HT-29 (cell line): ENCODE measurements around the gene KIAA0930. TPM values are rescaled to one million over a fixed set of nuclear protein-coding genes. Genes with fewer than 3 reads are reported as not detected.

Source experiments
- DNase-seq: peaks from one replicate; pipeline ENCODE4 v3.0.0-alpha.2; 2015; ENCODE audit warnings: low spot score
- total RNA-seq: library from RNA; depleted of rRNA; stranded (reverse); fragments of >200 nt; shearing (Covaris generic); gene quantifications from 2 replicates; pipeline ENCODE4 v1.2.3, GENCODE V29; 2014

KIAA0930 gene
- total RNA-seq, 1 experiment from 2014 or later, result 43.2 TPM

DNA sequence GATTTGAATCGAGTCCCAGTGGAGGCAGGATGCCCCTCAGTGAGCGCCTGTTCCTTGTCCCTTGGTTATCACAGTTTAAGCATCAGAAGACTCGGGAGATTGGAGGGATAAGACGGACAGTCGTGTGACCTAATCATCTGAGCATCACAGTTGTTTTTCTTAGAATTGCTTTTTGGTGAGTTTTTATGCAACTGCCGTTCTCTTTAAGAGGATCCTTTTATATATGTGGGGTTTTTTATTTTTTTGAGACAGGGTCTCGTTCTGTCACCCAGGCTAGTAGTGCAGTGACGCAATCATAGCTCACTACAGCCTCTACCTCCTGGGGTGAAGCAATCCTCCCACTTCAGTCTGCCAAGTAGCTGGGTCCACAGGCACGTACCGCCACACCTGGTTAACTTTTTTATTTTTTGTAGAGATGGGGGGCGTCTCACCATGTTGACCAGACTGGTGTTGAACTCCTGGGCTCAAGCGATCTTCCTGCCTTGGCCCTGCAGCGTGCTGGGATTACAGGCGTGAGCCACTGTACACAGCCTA, 60.5 kb downstream of the KIAA0930 start:
- no peak for DNase-seq

DNA sequence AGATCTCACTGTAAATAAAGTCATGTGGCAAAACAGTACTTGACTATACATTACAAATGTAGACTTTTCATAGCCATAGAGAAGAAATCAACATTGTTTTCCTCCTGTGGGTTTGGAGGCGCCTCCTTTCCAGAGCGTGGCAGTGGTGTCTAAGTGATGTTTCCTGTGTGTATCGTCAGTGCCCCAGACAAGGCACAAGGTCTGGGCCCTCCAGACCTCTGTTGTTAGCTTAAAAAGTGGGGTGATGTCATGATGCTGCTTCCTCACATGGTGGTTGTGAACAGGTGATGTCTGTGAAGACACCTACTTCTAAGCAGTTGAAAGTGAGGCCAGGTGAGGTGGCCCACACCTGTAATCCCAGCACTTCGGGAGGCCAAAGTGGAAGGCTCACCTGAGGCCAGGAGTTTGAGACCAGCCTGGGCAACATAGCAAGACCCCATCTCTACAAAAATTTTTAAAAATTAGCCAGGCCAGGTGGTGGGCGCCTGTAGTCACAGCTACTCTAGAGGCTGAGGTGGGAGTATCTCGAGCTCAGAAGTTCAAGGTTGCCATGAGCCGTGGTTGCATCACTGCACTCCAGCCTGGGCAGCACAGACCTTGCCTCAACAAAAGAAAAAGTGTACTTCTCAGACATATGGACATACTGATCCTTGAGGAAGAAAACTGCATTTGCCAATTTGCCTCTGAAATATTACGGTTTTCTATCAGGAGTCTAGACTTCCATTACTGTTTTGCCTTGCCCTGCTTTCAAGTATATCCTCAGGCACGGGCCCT, 61.2 kb downstream of the KIAA0930 start:
- no peak for DNase-seq

DNA sequence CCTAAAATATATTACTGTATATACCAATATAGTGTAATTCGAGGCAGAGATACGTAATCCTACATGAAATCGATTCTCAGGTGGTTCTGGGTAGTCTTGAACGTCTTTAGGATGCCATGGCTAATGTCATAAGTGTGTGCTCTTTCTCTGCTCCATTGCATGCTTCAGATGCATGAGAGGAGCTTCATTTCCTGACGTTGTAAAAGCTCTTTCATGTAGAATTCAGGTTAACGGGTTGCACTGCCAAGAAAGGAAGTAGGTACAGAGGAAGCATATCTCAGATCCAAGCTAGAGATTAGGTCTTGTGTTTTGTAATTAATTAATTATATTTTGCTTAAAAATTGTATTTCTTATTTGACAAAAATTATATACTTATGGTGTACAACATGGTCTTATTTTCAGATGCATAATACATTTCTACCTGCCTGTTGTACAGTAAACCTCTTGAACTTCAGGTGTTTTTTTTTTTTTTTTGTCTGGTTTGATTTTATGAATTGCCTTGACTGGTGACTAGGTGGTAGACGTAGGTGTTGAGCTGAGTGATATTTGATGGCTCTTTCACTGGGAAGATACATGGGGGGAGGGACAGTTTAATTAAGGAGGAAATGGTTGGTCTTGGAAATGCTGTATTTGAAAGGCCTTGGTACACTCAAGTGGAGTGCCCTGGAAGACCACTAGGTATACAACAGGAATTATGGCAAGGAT, 67.7 kb downstream of the KIAA0930 start:
- DNase-seq, result no peak

DNA sequence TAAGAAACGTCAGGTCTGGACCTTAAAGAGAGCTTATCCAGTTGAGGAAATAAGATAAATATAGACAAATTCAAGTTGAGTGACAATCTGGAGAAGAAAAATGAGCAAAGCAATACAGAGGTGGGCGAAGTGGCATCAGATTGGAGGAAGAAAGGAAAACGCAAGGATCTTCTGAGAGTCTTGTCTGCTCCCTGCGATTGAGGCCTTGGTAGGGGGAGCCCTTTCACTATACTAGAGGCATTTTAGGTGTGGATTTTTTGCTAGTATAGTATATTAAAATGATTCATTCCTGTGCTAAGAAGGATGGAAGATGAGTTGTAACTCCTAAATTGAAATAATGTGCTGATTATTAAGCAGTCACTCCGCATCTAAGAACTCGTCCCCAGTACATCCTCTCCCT, 68.9 kb downstream of the KIAA0930 start:
- DNase-seq, result no peak

DNA sequence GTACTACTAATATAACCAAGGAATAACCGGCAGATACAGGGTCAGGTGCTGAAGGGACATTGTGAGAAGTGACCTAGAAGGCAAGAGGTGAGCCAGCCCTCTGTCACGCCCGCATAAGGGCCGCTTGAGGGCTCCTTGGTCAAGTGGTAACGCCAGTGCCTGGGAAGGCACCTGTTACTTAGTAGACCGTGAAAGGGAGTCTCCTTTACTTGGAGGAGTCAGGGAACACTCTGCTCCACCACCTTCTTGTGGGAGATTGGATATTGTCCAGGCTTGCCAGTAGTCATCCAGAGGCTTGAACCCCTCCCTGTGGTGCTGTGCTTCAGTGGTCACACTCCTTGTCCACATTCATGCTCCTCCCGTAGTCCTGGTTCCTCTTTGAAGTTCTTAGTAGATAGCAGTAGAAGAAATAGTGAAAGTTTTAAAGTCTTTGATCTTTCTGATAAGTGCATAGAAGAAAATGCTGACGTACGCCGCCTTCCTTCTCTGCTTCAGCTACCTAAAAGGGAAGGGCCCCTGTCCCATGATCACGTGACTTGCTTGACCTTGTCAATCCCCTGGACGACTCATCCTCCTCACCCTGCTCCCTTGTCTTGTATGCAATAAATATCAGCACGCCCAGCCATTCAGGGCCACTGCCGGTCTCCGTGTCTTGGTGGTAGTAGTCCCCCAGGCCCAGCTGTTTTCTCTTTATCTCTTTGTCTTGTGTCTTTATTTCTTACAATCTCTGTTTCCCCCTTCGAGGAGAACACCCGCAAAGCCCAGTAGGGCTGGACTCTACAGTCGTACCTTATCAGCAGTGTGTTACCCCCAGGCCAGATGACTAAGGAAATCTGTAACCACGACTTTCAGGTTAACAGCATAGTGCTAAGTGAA, 70.9 kb downstream of the KIAA0930 start:
- DNase-seq, result no peak

DNA sequence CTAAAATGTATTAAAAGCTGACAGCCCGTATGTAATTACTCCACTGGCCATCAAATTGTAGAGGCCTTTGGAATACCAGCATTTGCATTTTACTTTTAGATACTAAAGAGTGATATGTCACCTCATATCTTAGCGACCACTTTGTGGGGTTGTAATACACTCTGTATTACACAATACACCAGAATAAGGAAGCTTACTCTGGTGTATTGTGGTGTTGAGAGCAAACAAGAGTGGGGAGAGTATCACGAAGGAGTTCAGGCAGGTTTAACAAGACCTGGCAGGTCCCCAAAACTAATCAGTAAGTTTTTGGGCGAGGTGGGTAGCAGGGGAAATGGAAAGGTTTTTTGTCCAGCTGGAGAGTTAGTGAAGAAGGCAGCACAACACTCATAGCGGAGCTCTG, 73.8 kb downstream of the KIAA0930 start:
- no peak for DNase-seq

DNA sequence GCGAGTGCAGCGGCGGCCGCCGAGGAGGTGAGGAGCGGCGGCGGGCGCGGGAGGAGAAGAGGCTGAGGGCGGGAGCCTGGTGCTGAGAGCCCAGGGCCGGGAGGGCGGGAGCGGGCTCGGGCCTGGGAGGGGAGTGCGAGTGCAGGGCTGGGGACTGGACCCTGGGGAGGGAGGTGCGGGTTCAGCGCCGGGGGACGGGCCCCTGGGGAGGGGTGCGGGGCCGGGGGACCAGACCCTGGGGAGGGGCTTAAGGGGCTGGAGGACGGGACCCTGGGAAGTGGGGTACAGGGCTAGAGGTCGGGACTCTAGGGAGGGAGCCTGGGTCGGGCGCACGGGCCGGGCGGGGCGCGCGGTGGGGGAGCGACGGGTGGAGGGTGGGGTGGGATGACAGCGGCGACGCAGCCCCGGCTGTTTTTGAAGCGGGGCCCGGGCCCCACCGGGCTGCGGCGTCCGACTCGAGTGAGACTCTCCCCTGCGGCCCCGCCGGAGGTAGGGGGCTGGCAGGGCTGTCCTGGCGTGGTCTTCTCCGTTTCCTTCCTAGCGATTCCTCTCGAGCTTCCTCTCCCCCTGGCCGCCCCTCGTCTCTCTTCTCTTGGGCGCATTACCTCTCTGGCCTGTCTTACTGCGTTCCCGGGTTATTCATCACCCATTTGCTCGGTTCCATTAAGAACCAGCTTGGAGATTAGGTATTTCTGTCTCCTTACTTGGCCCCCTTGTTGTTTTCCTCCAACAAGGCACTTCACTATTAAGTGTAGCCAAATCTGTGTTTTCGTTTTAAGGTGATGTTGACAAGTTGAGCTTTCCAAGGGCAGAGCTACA, 76.2 kb downstream of the KIAA0930 start:
- peak; percentile 7 for DNase-seq

DNA sequence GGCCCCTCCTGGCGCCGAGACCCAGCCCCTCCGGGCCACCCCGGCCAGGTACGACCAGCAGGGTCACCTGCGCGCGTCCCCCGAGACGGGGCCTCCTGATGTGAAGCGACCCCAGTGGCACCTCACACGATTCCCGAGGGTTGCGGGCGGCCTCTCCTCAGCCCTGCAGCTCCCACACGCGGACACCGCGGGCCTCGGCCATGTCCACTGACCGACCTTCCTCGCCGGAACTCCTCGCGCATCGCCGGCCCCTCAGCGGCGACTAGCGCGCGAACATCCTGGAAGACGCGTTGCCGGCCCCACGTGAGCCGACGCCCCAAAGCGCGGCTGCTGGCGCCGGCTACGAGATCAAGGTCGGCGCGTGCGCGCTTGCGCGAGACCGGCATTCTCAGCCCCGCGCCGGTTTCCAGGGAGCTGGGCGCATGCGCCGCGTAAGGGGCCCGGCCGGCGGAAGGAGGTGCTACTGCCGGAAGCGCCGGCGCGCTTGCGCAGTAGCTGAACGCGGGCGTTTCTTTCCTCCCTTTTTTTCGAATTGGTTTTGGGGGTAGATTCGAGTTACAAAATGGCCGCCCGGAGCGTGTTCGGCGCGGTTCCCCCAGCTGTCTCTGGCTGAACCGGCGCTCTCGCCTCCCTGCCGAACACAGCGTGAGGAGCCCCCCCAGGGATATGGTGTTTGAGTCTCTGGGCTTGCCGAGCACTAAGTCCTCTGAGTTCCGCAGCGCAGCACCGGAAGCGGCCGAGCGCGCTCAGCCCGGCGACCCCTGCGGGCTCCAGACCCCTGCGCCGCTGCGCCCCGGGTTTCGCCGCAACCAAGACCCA, 77.0 kb downstream of the KIAA0930 start, which contains the start of gene NUP50:
NUP50 (plus strand) TSS at position 475 of the 819 bp plus-strand sequence. CDS start 4,253 bp downstream, outside the sequence.
- peak; percentile 91 for DNase-seq

DNA sequence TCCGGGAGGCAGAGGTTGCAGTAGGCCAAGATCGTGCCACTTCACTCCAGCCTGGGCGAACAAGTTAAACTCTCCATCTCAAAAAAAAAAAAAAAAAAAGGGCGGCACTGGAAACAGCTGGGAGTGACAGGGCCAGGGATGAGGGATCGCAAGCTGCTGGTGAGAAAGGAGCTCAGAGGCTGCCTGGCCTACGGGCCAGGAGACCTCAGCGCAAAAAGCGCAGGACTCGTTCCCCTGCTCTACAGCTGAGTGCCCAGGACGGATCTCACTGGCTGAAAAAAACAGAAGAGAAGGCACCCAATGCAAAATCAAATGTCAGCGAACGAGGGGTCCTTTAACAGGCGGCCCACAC, 77.6 kb downstream of the KIAA0930 start:
- DNase-seq, result peak; percentile 41

DNA sequence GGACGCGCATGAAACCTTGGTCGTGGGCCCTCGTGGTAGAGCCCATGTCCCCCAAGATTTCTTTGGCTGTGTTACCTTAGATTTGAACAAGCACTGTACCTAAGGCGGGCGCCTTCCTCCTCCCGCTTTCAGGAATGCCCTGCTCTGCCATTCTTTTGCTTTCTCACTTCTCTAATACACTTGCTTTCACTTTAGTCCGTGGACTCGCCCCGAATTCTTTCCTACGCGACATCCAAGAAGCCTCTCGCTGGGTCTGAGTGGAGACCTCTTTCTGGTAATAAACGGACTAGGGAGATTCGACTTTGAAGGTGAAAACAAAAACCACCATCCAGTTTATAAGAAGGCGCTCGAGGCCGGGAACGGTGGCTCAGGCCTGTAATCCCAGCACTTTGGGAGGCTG, 78.2 kb downstream of the KIAA0930 start:
- peak; percentile 42 for DNase-seq

DNA sequence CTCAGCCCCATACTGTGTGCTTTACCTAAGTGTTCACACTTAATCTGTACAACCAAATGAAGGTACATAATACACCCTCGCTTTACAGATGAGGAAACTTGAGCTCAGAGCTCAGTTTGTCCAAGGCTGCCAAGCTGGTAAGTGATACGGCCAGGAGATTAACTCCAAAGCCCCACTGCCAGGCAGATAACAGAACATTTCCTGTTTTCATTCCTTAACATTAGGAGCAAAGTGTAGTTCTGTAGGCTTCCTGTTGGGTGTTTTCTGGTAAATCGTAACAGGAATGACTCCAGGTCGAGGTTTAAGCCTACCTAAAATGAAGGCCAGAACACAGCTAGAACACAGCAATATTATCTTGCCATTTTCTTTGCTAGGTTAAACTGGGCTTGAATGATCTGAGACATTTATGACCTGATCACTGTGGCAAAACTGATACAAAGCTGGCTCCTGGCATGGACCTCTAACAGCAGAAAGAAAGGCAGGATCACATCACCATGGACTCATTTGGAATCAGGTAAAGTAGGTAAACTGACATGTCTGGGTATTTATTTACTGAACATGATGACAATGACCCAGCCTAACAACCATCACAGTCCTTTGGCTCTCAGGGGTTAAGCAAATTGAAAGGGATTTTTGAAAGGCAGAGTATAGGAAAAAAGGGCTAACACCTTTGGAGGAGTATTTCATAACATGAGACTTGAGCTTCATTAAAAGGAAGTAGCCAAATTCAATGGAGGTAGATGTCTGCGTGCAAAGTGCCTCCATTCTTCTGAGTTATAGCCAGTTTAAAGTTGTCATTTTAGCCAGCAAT, 80.8 kb downstream of the KIAA0930 start:
- DNase-seq, result peak; percentile 35

DNA sequence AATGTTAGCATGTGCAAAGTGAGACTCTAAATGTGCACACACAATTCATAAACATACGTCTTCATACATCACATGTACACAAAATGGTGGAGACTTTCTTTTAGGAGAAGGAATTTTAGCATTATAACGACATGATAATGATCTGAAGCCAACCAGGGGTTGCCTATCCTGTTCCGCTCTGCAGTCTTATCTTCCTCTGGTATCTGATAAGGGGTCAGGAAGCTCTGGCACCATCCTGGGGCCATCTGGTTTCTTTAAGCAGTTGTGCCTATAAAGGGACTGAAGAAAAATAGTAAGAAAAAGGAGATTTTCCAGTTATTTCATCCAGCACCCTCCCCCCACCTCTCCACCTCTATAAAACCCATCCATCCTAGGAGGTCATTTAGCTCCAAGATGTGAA, 82.8 kb downstream of the KIAA0930 start:
- no peak for DNase-seq

DNA sequence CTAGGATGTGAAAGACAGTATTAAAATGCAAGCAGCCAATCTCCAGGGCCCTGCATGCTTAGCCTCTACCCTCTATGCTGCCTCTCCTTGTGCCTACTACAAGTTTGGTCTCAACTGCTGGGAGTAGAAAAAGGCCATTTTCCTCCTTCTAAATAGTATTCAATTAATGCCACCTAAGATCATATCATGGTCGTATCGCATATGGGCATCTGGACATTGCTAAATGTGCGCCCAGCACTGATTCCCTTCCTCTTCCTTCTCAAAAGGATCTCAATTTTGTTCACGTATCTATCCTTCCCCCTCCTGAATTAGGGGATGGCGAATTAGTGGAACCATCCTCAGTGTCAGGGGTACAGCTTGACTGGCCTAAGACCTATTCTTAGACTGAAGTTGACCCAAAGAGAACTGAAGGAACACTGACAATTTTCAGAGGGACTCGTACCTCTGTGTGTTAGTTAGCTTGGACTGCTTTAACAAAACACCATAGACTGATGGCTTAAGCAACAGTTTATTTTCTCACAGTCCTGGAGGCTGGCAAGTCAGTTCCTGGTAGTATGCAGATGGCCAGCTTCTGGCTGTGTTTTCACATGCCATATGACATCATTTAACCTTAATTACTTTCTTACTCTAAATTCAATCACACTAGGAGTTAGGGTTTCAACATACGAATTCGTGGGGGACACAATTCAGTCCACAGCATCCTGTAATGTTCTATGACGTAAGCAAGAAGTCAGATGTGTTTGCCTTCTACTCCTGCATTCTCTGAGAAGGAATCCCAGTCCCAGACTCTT, 85.4 kb downstream of the KIAA0930 start:
- no peak for DNase-seq

DNA sequence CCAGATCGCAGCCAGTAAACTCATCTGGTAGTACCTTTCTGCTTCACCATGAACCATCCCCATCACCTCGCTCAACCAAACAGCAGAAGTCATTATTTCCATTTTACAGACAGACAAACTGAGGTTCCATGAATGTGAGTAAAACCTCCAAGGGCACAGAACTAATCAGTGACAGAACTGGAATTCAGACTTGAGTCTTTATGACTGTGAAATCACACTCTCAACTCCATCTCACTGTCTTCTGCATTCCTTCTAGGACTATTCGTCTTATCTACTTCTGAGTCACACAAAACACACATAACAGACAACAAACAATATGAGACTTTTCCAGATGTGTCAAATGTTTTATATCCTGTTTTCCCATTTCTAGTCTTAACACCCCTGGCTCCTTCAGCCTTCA, 86.3 kb downstream of the KIAA0930 start:
- DNase-seq, result no peak

DNA sequence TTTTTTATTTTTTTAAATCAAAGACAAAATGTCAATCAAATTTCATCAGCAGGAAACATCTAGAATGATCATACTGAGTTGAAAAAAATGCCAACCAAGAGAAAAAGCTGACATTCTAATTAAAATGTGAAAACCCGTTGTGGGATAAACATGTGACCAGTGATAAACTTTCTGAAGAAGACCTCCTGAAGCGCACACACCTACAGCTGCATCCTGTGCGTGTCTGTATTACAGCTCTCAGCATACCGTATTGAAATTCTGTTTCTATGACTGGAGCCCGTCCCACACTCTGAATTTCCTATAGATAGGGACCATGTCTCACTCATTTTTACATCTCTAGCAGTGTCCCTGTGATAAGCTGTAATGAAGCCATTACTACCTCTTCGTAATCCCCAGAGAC, 89.2 kb downstream of the KIAA0930 start:
- no peak for DNase-seq

DNA sequence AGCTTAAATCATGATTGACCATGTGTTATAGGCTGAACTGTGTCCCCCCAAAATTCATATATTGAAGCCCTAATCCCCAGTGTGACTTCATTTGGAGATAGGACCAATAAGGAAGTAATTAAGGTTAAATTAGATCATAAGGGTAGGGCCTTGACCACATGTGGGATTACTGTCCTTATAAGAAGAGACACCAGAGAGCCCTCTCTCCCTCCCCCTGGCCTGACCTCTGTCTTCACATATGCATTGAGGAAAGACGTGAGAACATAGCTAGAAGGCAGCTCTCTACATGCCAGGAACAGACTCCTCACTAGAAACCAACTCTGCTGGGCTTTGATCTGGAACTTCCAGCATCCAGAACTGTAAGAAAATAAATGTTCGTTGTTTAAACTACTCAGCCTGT, 90.6 kb downstream of the KIAA0930 start:
- no peak for DNase-seq

DNA sequence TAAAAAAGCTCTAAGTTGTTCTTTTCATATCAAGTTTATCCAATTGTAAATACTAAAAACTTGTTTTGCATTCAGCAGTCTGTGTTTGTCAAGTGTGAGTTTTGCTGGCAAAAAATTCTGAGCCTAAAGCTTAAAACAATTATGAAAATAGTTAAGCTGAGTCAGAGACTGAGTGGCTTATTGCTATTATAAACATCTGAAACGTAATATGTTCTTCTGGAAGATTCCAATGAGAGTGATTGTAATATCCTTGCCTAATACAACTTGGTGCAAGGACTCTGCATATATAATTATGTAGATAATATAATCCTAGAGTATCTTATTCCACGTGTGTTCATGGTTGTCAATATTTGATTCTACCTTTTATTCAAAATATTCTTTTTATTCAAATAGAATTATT, 91.0 kb downstream of the KIAA0930 start:
- no peak for DNase-seq

DNA sequence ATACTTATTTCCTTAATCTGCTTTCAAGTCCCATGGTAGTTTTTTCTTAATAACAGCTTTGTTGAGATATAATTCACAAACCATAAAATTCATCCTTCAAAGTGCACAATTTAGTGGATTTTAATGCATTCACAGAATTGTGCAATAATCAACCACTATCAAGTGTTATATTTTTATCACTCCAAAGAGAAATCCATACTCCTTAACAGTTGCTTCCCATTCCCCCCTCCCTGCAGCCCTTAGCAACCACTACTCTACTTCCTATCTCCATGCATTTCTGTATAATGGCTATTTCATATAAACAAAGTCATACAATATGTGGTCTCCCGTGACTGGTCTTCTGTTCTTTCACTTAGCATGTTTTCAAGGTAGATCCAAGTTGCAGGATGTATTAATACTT, 95.8 kb downstream of the KIAA0930 start:
- DNase-seq, result no peak
